ENCODE data around the gene RYR3. TPM values are rescaled to one million over a fixed set of nuclear protein-coding genes. Genes with fewer than 3 reads are reported as not detected.
"Not testable (repeated sequence)": the region's sequence is repeated elsewhere in the genome, so short reads cannot be mapped to it uniquely, and the experiment has no call there.

RYR3 gene
- total RNA-seq, 1 donor from 2014 or later = 0.07 TPM

- no peak for TF ChIP-seq CTCF (IDR thresholded peaks at IDR 0.05)
- H3K27me3 Mint-ChIP-seq (ENCODE audit: low read depth) = peaks cover 14% of the 10 kb centered on the region
- DNase-seq (ENCODE audit: low spot score) = no peak
- H3K27ac Mint-ChIP-seq (ENCODE audit: unreplicated experiment) = no peak overlapping the region
- no peaks in the 10 kb centered on the region for H3K4me1 Mint-ChIP-seq (ENCODE audit: low read depth)
- H3K9me3 Mint-ChIP-seq (ENCODE audit: low read depth) = no peaks in the 10 kb centered on the region
- H3K36me3 Mint-ChIP-seq (ENCODE audit: low read depth) = no peaks in the 10 kb centered on the region
- H3K4me3 Mint-ChIP-seq (ENCODE audit: unreplicated experiment) = no peak overlapping the region
Observed at GRCh38 chr15:33586786-33587697, 276.3 kb downstream of the RYR3 start.

DNA sequence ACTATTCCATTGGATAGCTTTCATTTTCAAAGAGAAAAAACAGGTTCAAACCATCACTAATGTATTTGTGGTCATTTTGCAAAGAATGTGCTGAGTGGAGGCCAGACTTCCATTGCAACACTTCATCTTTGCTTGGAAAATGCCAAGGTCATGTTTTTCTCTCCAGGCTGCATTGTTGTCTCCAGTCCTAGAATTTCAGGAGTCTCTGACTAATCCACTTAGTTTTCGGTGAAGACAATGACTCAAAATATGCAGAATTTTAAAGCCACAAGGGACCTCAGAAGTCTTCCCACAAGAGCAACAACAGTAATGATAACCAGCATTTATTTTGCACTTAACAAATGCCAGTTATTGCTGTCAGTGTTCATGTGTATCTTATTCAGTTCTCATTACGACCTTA lies 277.0 kb downstream of the RYR3 start:
- Mint-ChIP-seq H3K27me3 (ENCODE audit: low read depth) (peaks cover 14% of the 10 kb centered on the region), H3K4me1 (ENCODE audit: low read depth) (no peaks in the 10 kb centered on the region), H3K36me3 (ENCODE audit: low read depth) (no peaks in the 10 kb centered on the region), H3K4me3 (ENCODE audit: unreplicated experiment) (no peak overlapping the region), H3K9me3 (ENCODE audit: low read depth) (no peaks in the 10 kb centered on the region), H3K27ac (ENCODE audit: unreplicated experiment) (no peak overlapping the region)
- TF ChIP-seq CTCF (IDR thresholded peaks at IDR 0.05) = no peak
- DNase-seq (ENCODE audit: low spot score) = no peak

GRCh38 chr15:33592864-33593263 lies 282.1 kb downstream of the RYR3 start:
- Mint-ChIP-seq H3K27ac (ENCODE audit: unreplicated experiment) (no peak overlapping the region), H3K27me3 (ENCODE audit: low read depth) (peaks cover 10% of the 10 kb centered on the region), H3K9me3 (ENCODE audit: low read depth) (no peaks in the 10 kb centered on the region), H3K4me3 (ENCODE audit: unreplicated experiment) (no peak overlapping the region), H3K4me1 (ENCODE audit: low read depth) (no peaks in the 10 kb centered on the region), H3K36me3 (ENCODE audit: low read depth) (no peaks in the 10 kb centered on the region)
- TF ChIP-seq CTCF (IDR thresholded peaks at IDR 0.05) = no peak
- DNase-seq (ENCODE audit: low spot score) = no peak

DNA sequence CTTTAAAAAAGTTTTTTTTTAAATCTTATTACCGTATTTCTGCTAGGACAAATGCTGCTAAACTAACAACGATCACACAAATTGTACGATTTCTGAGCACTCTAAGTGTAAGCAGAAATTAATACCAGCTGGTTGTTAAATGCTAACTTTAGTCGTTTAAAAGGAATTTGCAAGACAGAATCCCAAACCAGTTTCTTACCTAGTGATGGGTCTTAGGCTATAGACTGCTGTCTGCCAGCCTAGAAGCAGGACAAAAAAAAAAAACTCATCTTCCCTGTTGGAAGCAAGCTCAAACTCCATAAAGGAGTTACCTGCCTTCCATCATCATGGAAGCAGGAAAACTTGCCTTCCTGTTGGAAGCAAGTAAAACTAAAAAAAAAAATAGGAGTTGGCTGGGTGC lies 287.6 kb downstream of the RYR3 start:
- H3K27ac Mint-ChIP-seq (ENCODE audit: unreplicated experiment); H3K36me3 Mint-ChIP-seq (ENCODE audit: low read depth); H3K9me3 Mint-ChIP-seq (ENCODE audit: low read depth); DNase-seq (ENCODE audit: low spot score); H3K4me3 Mint-ChIP-seq (ENCODE audit: unreplicated experiment); H3K4me1 Mint-ChIP-seq (ENCODE audit: low read depth): not testable (repeated sequence)
- peaks cover 15% of the 10 kb centered on the region for H3K27me3 Mint-ChIP-seq (ENCODE audit: low read depth)

DNA sequence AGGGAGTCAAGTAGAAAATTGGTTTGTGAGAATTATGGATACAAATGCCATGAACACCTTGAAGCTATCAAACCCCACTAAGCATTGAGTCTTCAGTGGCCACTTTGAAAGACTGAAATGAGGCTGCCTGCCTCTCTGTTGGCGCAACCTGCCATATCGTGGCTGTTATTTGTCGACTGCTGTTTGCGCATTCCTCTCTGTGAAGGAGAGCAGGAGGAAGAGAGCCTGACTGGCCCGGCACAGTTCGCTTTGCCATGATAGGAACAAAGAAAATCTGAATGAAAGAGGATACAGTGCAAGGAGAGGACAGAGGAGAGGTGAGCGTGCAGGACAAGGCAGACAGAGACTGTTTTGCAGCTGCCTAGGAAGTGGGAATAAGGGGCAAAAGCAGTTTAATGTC lies 289.4 kb downstream of the RYR3 start:
- TF ChIP-seq CTCF (IDR thresholded peaks at IDR 0.05) = no peak
- H3K36me3 Mint-ChIP-seq (ENCODE audit: low read depth) = no peaks in the 10 kb centered on the region
- H3K4me1 Mint-ChIP-seq (ENCODE audit: low read depth) = no peaks in the 10 kb centered on the region
- no peak overlapping the region for H3K4me3 Mint-ChIP-seq (ENCODE audit: unreplicated experiment)
- peaks cover 14% of the 10 kb centered on the region for H3K27me3 Mint-ChIP-seq (ENCODE audit: low read depth)
- H3K27ac Mint-ChIP-seq (ENCODE audit: unreplicated experiment) = no peak overlapping the region
- DNase-seq (ENCODE audit: low spot score) = no peak
- H3K9me3 Mint-ChIP-seq (ENCODE audit: low read depth) = no peaks in the 10 kb centered on the region

DNA sequence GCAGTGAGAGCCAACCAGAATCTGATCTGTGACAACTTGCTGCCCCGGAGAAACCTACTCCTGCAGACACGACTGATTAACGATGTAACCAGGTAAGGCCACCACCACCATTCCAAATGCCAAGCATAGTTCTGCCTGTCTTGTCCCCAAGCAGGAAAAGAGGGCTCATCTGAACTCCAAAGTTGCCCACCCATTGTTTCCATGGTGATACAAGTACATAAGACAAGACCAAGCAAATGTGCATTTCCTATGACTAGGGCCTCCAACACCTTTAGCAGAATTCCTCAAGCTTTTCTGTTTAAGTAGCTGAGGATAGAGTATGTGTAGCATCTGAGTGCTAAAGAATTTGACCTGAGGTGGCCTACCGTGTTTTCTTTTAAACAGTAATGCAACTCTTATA lies 290.7 kb downstream of the RYR3 start:
- H3K36me3 Mint-ChIP-seq (ENCODE audit: low read depth) = no peaks in the 10 kb centered on the region
- H3K27me3 Mint-ChIP-seq (ENCODE audit: low read depth) = peaks cover 13% of the 10 kb centered on the region
- no peak for TF ChIP-seq CTCF (IDR thresholded peaks at IDR 0.05)
- no peaks in the 10 kb centered on the region for H3K4me1 Mint-ChIP-seq (ENCODE audit: low read depth)
- DNase-seq (ENCODE audit: low spot score) = no peak
- H3K27ac Mint-ChIP-seq (ENCODE audit: unreplicated experiment) = no peak overlapping the region
- no peak overlapping the region for H3K4me3 Mint-ChIP-seq (ENCODE audit: unreplicated experiment)
- no peaks in the 10 kb centered on the region for H3K9me3 Mint-ChIP-seq (ENCODE audit: low read depth)

Measured in chondrocyte (in vitro differentiated cells).